Measurements from ENCODE around the gene TSPAN13.
"Not testable (repeated sequence)": the region's sequence is repeated elsewhere in the genome, so short reads cannot be mapped to it uniquely, and the experiment has no call there.

The TSPAN13 gene

GRCh38 chr7:16758631-16759611, 5.4 kb downstream of the TSPAN13 start:
- H3K9me3 Mint-ChIP-seq = no peaks in the 10 kb centered on the region
- H3K4me1 Mint-ChIP-seq = peaks cover 16% of the 10 kb centered on the region
- H3K27me3 Mint-ChIP-seq (ENCODE audit: low read depth, poor library complexity) = peaks cover 24% of the 10 kb centered on the region
- H3K27ac Mint-ChIP-seq = no peak overlapping the region
- no peak for TF ChIP-seq CTCF (IDR thresholded peaks at IDR 0.05)
- DNase-seq = no peak
- no peak overlapping the region for H3K4me3 Mint-ChIP-seq
- H3K36me3 Mint-ChIP-seq (ENCODE audit: low read depth) = peaks cover 16% of the 10 kb centered on the region

- DNase-seq = no peak
- no peak for TF ChIP-seq CTCF (IDR thresholded peaks at IDR 0.05)
- Mint-ChIP-seq H3K9me3 (no peaks in the 10 kb centered on the region), H3K27me3 (ENCODE audit: low read depth, poor library complexity) (peaks cover 18% of the 10 kb centered on the region), H3K4me1 (peaks cover 9% of the 10 kb centered on the region), H3K36me3 (ENCODE audit: low read depth) (peaks cover 16% of the 10 kb centered on the region), H3K27ac (no peak overlapping the region), H3K4me3 (no peak overlapping the region)
These were observed 6.3 kb downstream of the TSPAN13 start for GRCh38 chr7:16759840-16760239.

- H3K27me3 Mint-ChIP-seq (ENCODE audit: low read depth, poor library complexity) = peaks cover 6% of the 10 kb centered on the region
- H3K27ac Mint-ChIP-seq = peak overlapping the region; percentile 19
- H3K36me3 Mint-ChIP-seq (ENCODE audit: low read depth) = peaks cover 16% of the 10 kb centered on the region
- no peak for DNase-seq
- H3K9me3 Mint-ChIP-seq = no peaks in the 10 kb centered on the region
- TF ChIP-seq CTCF (IDR thresholded peaks at IDR 0.05) = no peak
- H3K4me3 Mint-ChIP-seq = no peak overlapping the region
- H3K4me1 Mint-ChIP-seq = no peaks in the 10 kb centered on the region
These were observed 8.6 kb downstream of the TSPAN13 start for GRCh38 chr7:16762177-16762576.

- Mint-ChIP-seq H3K27ac (no peak overlapping the region), H3K36me3 (ENCODE audit: low read depth) (peaks cover 22% of the 10 kb centered on the region), H3K27me3 (ENCODE audit: low read depth, poor library complexity) (no peaks in the 10 kb centered on the region), H3K9me3 (no peaks in the 10 kb centered on the region), H3K4me1 (no peaks in the 10 kb centered on the region), H3K4me3 (no peak overlapping the region)
- TF ChIP-seq CTCF (IDR thresholded peaks at IDR 0.05) = no peak
- DNase-seq = no peak
These were observed 11.4 kb downstream of the TSPAN13 start for GRCh38 chr7:16764942-16765341.

GRCh38 chr7:16765436-16765859, 11.9 kb downstream of the TSPAN13 start:
- no peak for TF ChIP-seq CTCF (IDR thresholded peaks at IDR 0.05)
- Mint-ChIP-seq H3K36me3 (ENCODE audit: low read depth) (peaks cover 22% of the 10 kb centered on the region), H3K4me3 (no peak overlapping the region), H3K4me1 (no peaks in the 10 kb centered on the region), H3K27me3 (ENCODE audit: low read depth, poor library complexity) (no peaks in the 10 kb centered on the region), H3K27ac (no peak overlapping the region), H3K9me3 (peaks cover 2% of the 10 kb centered on the region)
- no peak for DNase-seq

GRCh38 chr7:16769994-16770393, 16.4 kb downstream of the TSPAN13 start:
- DNase-seq; H3K27ac Mint-ChIP-seq; H3K36me3 Mint-ChIP-seq (ENCODE audit: low read depth); H3K27me3 Mint-ChIP-seq (ENCODE audit: low read depth, poor library complexity); H3K4me1 Mint-ChIP-seq; H3K4me3 Mint-ChIP-seq; H3K9me3 Mint-ChIP-seq: not testable (repeated sequence)

Measured in nephron progenitor cell (in vitro differentiated cells).